GM18517 (cell line): ENCODE results near the gene RAB6B.

Source experiments
- ATAC-seq: cut with Tn5 transposase; IDR thresholded peaks from one replicate; pipeline ENCODE4 v1.9.1; 2021; ENCODE audit warnings: mild to moderate bottlenecking, moderate library complexity; ENCODE audit not compliant: unreplicated experiment

The RAB6B gene

GRCh38 chr3:133777807-133778568 is 117.7 kb downstream of the RAB6B start:
- no peak for ATAC-seq

- ATAC-seq: no peak
These were observed 118.8 kb downstream of the RAB6B start for GRCh38 chr3:133776794-133777438.

GRCh38 chr3:133775835-133776234 is 119.8 kb downstream of the RAB6B start:
- no peak for ATAC-seq

- no peak for ATAC-seq
These were observed 120.4 kb downstream of the RAB6B start for GRCh38 chr3:133775309-133775708.
